ENCODE measurements around the gene BPIFB2.
"Not testable (repeated sequence)": the region's sequence is repeated elsewhere in the genome, so short reads cannot be mapped to it uniquely, and the experiment has no call there.

Gene BPIFB2, protein sequence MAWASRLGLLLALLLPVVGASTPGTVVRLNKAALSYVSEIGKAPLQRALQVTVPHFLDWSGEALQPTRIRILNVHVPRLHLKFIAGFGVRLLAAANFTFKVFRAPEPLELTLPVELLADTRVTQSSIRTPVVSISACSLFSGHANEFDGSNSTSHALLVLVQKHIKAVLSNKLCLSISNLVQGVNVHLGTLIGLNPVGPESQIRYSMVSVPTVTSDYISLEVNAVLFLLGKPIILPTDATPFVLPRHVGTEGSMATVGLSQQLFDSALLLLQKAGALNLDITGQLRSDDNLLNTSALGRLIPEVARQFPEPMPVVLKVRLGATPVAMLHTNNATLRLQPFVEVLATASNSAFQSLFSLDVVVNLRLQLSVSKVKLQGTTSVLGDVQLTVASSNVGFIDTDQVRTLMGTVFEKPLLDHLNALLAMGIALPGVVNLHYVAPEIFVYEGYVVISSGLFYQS

DNA sequence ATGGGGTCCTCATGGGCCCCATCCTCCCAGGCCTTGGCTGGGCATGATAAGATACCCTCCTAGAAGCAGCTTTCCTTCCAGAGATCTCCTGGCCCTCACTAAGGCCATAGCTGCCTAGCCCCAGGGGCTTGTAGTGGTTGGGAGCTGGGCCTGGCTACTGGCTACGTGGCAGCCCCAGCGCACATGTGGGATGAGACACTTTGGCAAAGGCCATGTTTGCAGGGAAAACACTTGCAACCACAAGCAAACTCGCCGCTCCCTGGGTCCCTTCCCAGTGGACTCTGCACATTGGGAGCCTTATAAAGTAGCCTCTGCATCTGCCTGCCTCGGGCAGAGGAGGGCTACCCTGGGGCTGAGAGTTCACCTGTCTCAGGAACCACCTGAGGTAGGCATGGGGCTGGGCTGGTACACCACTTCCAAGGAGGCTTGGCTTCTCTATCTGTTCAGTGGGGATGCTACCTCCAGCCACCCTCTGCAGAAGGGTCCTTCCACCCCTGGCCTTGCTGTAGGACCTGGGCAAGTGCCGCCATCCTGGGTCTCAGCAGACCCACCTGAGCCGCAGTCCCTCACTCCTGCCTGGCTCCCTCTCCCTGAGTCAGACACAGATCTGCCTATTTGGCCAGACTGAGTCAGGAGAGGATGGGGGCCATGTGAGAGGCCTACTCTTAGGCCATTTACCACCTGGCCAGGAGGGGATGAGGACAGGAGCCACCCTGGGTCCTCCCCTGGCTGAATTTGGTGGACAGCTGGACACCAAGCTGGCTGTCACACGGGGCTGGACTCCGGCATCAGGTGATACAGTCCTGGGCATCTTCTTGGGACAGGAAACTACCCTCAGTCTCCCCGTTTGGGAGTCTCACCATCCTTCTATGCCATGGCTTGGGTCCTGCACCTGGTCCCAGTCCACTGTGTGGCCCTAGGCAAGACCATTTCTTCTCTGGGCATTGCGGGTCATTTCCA lies at the start of gene BPIFB2:
Gene BPIFB2 (plus strand): TSS at position 329 of the 960 bp plus-strand sequence. CDS start 871 bp downstream, outside the sequence.
- DNase-seq (ENCODE audit: low read depth in 2 of 2), result no peak

DNA sequence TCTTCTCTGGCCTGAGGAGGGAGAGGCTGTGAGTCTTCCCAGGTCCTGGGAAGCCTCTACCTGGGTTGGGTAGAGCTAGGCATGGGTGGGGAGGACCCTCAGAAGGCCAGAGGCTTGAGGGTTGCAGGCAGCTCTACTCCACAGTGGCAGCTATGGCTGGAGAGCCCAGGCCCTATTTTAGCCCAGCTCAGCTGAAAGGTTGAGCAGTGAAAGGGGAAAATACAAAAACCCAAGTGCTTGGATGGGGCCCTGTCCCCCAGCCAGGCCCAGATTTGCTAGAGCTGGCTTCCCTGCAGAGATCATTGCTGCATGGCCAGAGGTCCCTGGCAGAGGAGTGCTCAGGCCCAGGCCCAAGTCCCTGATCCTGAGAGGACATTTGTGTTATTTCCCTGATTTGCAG lies 48.9 kb upstream of the BPIFB2 start:
- no peak for DNase-seq (ENCODE audit: low read depth in 2 of 2)

DNA sequence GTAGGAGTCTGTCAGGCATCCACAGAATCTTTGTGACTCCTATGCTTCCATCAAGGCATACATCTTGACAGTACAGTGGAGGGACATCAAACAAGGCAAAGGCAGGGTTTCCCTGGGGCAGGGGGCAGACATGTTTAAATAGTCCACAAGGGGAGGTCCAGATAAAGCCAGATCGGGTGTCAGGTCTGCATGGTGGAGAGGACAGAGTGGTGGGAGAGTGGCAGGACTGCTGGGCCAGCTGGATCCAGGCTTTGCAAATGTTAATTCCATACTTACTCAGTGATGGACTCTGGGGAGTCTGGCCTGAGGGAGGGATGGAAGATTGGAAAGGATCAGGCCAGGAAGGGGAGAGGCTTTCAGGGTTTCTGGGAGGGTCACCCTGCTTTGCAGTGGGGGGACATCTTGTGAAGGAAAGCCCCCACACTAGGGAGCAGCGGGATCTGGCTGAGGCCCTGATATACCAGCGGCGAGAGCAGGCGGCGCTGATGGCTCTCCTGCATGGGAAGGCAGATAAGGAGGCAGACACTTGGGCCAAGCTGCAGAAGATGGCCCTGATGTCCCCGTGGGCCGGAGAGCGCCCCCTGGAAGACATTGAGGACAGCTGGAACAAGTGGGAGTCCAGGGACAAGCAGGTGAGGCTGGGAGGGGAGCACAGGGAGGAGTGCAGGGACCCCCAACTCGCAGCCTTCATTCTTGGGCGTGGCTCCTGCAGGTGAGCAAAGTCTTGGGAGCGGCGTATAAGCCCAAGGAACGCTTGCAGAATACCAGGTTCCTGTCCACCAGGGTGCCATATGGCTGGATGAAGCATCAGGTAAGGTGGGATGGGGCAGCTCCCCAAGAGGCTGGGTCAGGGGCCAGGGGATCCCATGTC lies 47.9 kb upstream of the BPIFB2 start:
- no peak for DNase-seq (ENCODE audit: low read depth in 2 of 2)

DNA sequence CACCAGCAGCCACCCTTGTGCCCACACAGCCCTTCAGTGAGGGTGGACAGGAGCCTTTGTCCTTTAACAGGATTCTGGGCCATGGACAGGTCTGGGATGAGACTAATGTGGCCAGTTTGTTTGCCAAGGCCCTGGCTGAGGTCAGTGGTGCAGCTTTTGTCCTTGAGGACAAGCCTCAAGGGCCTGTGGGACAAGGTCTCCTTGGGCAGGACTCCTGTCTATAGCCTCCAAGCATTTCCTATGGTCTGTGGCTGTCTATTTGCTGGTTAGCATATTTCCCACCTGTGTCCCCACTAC lies 47.3 kb upstream of the BPIFB2 start:
- no peak for DNase-seq (ENCODE audit: low read depth in 2 of 2)

DNA sequence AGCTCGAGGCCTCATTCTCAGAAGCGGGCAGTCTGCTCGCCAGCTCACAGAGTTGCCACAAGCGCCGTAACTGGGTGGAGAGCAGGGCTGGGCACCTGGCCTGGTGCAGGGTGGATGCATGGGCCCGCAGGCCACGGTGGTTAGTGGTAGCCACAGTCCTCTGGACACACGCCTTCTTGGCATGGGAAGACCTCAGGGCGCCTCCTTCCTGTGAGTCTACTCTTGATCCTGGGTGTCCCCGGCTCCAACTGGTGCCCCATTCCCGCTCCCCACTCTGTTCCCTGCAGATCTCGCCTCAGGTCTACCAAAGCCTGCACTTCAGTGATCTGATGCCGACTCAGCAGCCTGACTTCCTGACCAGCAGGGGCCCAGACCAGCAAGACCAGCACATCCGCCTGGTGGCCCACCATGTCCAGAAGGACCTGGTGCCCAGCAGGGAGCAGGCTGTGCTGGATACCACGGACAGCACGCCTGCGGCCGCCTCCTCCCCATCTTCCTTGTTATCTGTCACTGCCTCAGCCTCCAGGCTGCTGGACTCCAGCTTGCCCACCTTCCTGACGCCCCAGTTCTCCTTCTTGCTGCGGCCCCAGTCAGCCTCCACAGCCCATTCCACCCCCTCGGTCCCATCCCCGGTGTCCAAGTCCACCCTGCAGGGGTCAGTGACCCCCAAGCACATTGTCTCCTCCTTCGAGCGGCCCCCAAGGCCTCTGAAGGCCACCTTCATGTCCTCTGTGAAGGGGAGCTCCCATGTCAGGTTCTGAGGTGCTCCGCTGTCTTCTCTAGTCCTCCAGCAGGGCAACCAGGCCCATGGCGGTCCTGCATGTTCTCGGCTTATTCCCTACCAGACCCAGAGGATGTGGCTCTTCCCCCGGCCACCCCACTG lies 46.4 kb upstream of the BPIFB2 start:
- no peak for DNase-seq (ENCODE audit: low read depth in 2 of 2)

DNA sequence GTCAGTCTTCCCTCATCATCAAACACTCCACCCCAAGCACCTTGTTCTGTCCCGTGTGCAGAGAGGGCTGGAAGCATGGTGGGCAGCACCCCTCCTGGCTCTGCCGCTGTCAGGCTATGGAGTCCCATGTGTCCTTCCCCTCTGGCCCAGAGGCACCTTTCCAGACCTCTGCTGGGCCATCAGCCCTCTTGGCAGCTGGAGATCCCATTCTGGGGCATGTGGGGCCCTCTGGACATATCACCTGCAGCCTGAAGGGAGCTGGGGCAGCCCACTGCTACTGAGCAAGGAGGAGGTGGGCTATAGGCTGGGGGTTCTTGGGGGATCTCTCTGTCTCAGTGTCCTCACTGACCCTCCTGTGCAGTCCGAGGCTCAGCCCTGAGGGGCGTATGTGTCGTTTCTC lies 45.5 kb upstream of the BPIFB2 start:
- no peak for DNase-seq (ENCODE audit: low read depth in 2 of 2)

DNA sequence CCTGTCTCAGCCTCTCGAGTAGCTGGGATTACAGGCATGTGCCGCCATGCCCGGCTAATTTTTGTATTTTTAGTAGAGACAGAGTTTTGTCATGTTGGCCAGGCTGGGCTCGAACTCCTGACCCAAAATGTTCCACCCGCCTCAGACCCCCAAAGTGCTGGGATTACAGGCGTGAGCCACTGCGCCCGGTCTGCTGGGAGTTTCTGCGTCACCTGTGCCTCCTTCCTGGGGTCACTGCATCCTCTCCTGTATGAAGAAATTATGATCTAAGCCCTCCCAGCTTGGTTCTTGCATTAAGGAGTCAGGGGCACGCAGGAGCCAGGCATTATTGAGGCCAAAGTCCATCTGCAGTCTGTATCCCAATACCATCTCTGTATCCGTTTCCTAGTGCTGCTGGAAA lies 44.9 kb upstream of the BPIFB2 start:
- DNase-seq (ENCODE audit: low read depth in 2 of 2), result not testable (repeated sequence)

DNA sequence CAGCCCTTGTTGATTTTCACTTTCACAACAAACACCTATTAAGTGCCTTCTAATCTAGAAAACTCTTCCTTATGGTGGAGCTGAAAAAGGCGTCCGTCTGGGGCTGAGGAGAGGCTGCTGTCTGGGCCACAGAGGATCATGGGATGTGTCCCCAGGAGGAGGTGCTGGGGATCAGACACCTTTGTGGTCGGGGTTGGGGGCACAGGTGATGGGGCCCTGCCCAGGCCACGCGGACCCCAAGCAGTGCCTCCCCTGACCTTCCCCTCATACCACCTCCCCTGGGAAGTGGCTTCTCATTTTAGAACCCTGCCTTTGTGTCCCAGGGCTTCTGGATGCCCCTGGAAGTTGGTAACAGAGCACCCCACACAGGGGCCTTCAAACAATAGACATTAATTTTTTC lies 44.3 kb upstream of the BPIFB2 start:
- DNase-seq (ENCODE audit: low read depth in 2 of 2), result no peak

DNA sequence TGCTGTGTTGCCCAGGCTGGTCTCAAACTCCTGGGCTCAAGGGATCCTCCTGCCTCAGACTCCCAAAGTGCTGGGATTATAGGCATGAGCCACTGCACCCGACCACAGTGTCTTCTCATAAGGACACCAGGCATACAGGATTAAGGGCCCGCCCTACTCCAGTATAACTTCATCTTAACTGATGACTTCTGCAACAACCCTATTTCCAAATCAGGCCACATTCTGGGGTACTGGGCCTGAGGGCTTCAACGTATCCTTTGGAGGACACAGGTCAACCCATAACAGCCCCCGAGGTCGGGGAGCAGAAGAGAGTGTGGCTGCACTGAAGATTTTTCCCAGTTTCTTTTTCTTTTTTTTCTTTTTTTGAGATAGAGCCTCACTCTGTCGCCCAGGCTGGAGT lies 42.9 kb upstream of the BPIFB2 start:
- no peak for DNase-seq (ENCODE audit: low read depth in 2 of 2)

DNA sequence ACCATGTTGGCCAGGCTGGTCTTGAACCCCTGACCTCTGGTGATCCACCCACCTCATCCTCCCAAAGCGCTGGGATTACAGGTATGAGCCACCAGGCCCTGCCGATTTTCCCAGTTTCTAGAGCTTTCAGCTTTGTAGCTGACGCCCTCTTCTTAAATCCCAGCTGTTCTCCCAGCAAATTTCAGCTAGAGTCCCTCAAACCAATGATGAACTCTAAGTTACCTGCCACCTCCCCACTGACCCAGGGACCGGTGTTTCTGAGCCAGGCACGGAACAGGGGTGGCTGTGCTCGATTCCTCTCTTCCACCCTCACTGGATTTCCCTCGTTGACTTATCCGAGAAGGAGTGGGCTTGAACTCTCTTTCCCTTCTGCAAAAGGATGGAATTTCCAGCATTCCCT lies 42.4 kb upstream of the BPIFB2 start:
- no peak for DNase-seq (ENCODE audit: low read depth in 2 of 2)

DNA sequence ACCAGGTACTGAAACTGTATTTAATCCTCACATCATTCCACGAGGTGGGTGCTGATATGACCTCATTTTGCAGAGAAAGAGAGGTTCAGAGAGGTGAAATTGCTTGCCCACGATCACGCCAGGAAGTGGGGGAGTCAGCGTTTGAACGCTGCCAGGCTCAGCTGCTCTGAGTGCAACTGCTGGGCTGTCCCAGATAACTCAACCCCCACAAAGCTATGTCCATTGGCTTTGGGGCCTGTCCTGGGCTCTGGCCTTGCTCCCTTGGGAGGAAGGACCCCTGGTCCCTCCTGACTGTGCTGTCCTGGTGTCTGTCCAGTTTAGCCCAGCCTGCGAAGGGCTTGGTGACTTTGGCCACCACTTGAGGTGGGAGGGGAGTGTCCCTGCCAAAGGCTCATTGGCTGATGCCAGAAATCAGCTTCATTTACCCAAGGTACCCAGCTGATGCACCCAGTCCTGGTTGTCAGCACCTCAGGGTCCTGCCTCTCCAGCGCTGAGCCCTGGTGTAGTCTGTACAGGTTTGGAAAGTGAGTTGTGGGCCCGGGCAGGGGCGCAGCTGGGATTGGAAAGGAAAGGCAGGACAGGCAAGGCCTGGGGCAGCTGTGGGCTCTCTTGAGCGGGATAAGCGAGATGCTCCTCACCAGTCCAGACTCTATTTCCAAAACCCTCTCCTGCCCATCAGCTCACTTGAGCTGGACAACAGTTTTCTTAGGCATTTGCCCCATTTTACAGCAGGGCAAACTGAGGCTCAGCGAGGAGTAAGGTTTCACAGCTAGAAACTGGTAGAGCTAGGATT lies 41.7 kb upstream of the BPIFB2 start:
- no peak for DNase-seq (ENCODE audit: low read depth in 2 of 2)

DNA sequence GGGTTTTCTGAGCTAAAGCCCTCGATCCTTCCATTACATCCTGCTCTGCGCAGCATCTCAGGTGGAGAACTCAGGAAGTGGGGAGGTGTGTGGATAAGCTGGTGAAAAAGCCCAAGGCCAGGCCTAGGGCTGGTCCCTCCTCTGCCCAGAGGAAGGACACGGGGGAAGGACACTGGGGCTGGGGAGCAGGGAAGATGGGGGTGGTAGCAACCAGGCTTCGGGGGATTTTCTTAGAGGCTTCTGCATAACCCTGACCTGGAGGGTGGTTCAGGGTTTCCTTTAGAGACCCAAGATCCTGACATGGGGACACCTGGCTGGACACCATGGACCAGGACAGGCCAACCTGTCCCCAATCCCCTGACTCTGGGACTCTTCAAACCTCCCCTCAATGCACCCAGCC lies 41.1 kb upstream of the BPIFB2 start:
- DNase-seq (ENCODE audit: low read depth in 2 of 2), result no peak

DNA sequence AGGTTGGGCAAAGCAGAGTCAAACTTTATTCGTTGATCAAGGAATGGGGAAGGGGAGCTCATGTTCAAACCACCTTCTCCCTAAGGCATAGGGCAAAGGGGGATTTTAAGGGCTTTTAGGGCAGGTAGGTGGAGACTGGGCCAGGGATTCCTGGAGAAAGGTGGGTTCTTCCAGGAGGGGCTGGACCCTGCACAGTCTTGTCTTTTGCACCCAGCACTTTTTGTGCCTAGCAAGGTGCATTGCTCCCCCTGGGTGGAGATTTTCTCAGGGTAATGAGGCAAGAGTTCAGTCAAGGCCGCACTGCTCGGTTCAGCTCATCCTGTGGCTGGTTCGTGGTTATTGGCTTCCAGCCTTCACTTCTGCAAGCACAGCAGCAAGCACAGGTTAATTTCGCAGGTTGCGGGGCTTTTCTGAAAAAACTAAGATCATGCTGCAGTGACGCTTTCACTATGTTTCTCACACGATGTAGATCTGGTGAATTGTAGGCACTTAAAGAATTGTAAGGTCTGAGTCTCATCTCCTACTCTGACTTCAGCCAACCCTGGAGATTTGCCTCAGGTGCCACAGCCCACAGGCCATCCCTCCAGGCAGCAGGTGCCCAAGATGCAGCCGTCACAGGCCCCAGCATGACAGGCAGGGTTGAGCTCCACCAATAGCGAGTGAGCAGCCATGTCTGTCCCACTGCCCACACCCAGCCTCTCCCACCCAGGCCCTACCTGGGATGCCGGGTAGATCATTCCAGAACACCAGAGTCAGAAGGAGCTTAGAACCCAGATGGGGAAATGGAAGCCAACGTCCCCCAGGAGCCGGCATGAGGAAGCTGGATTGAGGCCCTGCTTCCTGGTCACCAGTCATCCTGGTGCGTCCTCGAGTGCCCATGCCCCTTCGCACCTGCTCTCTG lies 40.4 kb upstream of the BPIFB2 start:
- DNase-seq (ENCODE audit: low read depth in 2 of 2), result no peak

DNA sequence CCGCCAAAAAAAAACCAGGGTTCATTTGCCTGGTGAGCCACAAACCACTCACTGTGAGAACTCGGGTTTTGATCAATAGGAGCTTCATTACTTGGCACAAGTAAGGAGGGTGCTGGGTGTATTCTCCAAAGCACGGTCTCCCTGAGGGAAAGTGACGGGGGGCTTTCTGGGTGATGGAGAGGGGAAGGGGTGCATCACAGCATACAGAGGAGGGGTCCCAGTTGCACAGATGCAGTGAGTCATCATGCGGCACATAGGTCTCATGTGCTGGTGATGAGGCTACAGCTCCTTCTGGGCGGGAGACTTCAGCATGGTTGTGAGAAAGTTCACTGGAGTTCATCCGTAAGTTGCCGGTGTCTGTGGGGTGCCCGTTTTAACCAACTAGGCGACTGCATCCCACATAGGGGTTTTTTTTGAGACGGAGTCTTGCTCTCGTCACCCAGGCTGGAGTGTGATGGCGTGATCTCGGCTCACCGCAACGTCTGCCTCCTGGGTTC lies 39.5 kb upstream of the BPIFB2 start:
- DNase-seq (ENCODE audit: low read depth in 2 of 2), result no peak

DNA sequence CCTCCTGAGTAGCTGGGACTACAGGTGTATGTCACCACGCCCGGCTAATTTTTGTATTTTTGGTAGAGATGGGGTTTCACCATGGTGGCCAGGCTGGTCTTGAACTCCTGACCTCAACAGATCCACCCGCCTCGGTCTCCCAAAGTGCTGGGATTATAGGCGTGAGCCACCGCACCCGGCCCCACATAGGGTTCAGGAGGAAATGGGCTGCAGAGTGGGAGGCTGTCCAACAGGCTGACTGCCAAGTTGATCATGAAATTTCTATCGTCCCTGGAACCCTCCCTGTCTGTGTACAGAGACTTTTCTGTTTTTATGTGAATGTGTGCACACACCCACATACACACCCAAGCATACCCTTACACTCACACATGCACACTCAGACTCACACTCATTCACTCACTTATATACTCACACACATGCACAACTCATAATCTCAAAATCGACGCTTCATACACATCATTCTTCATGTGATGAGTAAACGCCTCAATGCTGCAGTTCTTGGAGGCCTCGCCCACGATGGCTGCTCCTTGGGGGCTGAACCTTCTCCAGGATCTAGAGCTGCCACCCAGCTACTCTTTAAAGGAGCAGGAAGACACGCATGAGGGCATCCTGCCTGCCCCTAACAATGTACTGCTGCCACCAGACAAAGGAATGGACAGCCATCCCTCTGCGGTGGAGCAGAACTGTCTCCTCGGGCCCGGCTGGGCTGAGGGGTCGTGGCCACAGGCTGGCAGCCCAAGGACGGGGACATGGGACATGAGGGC lies 38.8 kb upstream of the BPIFB2 start:
- no peak for DNase-seq (ENCODE audit: low read depth in 2 of 2)

DNA sequence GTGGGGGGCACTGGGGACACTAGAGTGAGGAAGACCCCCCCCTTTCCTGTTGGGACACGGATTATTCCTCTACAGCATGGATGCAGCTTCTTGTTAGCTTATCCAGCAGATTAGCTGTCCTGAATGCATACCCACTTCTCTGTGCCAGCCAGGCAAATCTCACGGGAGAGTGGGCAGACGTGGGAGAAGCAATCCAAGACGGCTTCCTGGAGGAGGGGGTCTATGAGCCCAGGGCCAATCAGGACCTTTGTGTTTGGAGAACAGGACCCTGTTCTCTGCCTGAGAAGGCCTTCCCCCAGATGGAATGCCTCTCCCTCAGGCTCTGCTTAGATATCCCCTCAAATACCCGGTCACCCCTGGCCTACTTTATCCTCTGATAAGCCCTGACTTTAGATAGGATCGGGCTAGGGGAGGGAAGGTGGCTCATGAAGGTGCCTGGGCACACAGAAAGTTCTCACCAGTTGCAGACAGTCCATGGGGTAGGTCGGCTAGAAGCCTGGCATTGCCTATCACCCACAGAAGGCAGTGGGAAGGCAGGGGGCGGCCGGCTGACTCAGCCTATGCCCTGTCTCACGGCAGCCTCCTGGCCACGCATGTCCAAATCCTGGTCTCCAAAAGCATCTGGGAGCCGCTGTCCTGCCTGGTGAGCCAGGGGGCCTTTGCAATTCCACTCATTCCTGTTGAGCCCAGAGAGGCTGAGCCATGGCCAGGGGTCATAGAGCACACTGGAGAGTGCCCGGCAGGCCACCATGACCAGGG lies 38.0 kb upstream of the BPIFB2 start:
- DNase-seq (ENCODE audit: low read depth in 2 of 2), result no peak
